ENCODE data around the gene TSPAN18.

Gene TSPAN18

DNA sequence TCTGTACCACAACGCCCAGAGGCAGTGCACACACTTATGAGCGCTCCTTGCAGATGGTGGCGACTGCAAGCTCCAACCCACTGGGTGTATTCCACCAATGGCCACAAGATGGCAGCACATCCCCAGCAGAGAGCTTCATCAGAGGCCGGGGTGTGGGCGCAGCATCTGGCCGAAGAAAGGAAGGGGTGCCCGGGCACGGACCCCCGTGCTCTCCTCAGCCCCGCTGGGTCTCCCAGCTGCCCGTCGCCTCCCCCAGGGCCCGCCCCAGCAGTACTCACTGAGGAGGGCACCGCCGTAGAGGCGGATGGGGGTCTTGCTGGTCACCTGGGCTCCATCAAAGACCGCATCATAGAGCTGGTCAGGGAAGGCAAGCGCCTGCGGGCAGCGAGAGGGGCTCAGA, 209.8 kb downstream of the TSPAN18 start:
- H3K4me2 ChIP-seq (ENCODE audit: low read depth, low read length, poor library complexity, severe bottlenecking) = no peak overlapping the region
- H4K20me1 ChIP-seq (ENCODE audit: insufficient read depth, low read length, poor library complexity, severe bottlenecking) = no peaks in the 10 kb centered on the region
- H3K79me2 ChIP-seq (ENCODE audit: insufficient read depth, low read length) = no peaks in the 10 kb centered on the region
- no peaks in the 10 kb centered on the region for H3F3A ChIP-seq (ENCODE audit: low read depth)
- H3K4me1 ChIP-seq (ENCODE audit: insufficient read depth, low read length, poor library complexity, severe bottlenecking) = peaks cover 3% of the 10 kb centered on the region
- no peak overlapping the region for H2AFZ ChIP-seq (ENCODE audit: low read length)
- H3K9me2 ChIP-seq (replicated peaks; ENCODE audit: low read depth, low read length) = no peaks in the 10 kb centered on the region
- no peaks in the 10 kb centered on the region for H3K36me3 ChIP-seq (ENCODE audit: insufficient read depth, low read length)
- no peak for TF ChIP-seq EZH2phosphoT487 (IDR thresholded peaks at IDR 0.05; ENCODE audit: borderline replicate concordance)
- TF ChIP-seq, protein P1, sequence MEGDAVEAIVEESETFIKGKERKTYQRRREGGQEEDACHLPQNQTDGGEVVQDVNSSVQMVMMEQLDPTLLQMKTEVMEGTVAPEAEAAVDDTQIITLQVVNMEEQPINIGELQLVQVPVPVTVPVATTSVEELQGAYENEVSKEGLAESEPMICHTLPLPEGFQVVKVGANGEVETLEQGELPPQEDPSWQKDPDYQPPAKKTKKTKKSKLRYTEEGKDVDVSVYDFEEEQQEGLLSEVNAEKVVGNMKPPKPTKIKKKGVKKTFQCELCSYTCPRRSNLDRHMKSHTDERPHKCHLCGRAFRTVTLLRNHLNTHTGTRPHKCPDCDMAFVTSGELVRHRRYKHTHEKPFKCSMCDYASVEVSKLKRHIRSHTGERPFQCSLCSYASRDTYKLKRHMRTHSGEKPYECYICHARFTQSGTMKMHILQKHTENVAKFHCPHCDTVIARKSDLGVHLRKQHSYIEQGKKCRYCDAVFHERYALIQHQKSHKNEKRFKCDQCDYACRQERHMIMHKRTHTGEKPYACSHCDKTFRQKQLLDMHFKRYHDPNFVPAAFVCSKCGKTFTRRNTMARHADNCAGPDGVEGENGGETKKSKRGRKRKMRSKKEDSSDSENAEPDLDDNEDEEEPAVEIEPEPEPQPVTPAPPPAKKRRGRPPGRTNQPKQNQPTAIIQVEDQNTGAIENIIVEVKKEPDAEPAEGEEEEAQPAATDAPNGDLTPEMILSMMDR (conservative IDR thresholded peaks at IDR 0.05; ENCODE audit: low read length) = peak; percentile 96
- no peaks in the 10 kb centered on the region for H3K27me3 ChIP-seq (ENCODE audit: insufficient read depth, low read length, poor library complexity, severe bottlenecking)
- H3K4me3 ChIP-seq (ENCODE audit: low read length, poor library complexity, severe bottlenecking) = no peak overlapping the region
- H3K9ac ChIP-seq (ENCODE audit: low read depth, low read length, poor library complexity, severe bottlenecking) = no peak overlapping the region
- H3K9me3 ChIP-seq (ENCODE audit: insufficient read depth, low read depth, low read length) = no peaks in the 10 kb centered on the region

DNA sequence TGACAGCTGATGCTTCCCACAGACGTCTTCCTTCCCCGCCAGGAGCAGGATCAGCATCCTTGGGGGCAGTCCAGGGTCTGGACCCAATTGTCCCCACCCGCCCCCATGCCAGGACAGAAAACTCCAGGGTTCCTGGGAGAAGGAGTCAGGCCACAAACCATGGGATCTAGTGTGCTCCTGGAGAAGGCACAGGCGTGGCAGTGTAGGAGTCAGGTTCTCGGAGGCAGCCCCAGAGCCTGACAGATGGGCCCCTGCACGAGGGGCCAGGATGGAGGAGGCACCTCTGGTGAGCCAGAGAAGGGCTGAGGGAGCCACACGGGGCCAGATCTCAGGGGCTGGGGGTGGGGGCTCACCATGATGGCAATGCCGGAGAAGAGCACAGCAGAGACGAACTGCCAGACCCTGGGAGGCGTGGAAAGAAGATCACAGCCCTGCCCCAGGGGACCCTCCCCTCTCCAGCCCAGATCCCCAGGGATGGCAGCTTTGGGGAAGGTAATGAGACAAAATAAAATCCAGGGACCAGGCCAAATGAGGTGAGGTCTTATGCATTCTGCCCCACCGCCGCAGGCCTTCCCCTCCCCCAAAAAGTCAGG, 210.3 kb downstream of the TSPAN18 start:
- Histone ChIP-seq H3K4me1 (ENCODE audit: insufficient read depth, low read length, poor library complexity, severe bottlenecking) (peaks cover 8% of the 10 kb centered on the region), H3K9ac (ENCODE audit: low read depth, low read length, poor library complexity, severe bottlenecking) (no peak overlapping the region), H2AFZ (ENCODE audit: low read length) (no peak overlapping the region), H3K9me3 (ENCODE audit: insufficient read depth, low read depth, low read length) (no peaks in the 10 kb centered on the region), H4K20me1 (ENCODE audit: insufficient read depth, low read length, poor library complexity, severe bottlenecking) (no peaks in the 10 kb centered on the region), H3K27me3 (ENCODE audit: insufficient read depth, low read length, poor library complexity, severe bottlenecking) (no peaks in the 10 kb centered on the region), H3K36me3 (ENCODE audit: insufficient read depth, low read length) (no peaks in the 10 kb centered on the region), H3K4me3 (ENCODE audit: low read length, poor library complexity, severe bottlenecking) (no peak overlapping the region), H3K4me2 (ENCODE audit: low read depth, low read length, poor library complexity, severe bottlenecking) (no peak overlapping the region), H3K79me2 (ENCODE audit: insufficient read depth, low read length) (no peaks in the 10 kb centered on the region), H3F3A (ENCODE audit: low read depth) (no peaks in the 10 kb centered on the region), H3K9me2 (replicated peaks; ENCODE audit: low read depth, low read length) (no peaks in the 10 kb centered on the region)
- TF ChIP-seq EZH2phosphoT487 (IDR thresholded peaks at IDR 0.05; ENCODE audit: borderline replicate concordance) = no peak
- TF ChIP-seq, protein P1 (conservative IDR thresholded peaks at IDR 0.05; ENCODE audit: low read length) = no peak

DNA sequence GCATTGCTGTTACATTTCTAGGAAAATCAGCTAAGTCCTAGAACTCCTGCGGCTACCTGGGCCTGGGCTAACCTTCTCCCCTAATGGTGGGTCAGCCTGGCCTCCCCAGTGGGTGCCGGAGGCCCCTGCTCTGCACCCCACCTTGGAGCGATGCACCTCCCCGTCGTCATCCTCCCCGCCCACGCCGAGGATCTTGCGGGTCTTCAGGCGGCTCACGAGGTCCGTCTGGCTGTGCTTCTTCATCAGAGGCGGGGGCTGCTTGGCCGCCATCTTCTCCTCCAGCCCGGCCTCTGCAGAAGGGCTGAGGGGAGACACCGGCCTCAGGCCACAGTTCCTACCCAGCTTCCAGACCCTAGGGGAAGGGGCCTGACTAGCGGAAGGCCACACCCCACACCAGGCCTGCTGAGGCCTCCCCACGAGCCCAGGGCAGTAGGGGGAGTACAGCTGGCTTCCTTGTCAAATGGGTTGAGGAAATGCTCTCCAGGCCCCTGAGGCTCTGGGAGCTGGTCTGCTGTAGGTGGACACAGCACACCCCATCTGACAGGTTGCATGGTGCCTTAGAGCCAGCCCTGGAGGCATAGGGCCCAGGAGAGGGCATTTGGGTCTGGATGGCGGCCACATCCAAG, 211.4 kb downstream of the TSPAN18 start:
- Histone ChIP-seq H3K79me2 (ENCODE audit: insufficient read depth, low read length) (no peaks in the 10 kb centered on the region), H3K36me3 (ENCODE audit: insufficient read depth, low read length) (no peaks in the 10 kb centered on the region), H3K9ac (ENCODE audit: low read depth, low read length, poor library complexity, severe bottlenecking) (no peak overlapping the region), H3K4me2 (ENCODE audit: low read depth, low read length, poor library complexity, severe bottlenecking) (no peak overlapping the region), H3K4me3 (ENCODE audit: low read length, poor library complexity, severe bottlenecking) (no peak overlapping the region), H3K9me3 (ENCODE audit: insufficient read depth, low read depth, low read length) (no peaks in the 10 kb centered on the region), H3K27me3 (ENCODE audit: insufficient read depth, low read length, poor library complexity, severe bottlenecking) (no peaks in the 10 kb centered on the region), H3K4me1 (ENCODE audit: insufficient read depth, low read length, poor library complexity, severe bottlenecking) (peaks cover 19% of the 10 kb centered on the region), H3K9me2 (replicated peaks; ENCODE audit: low read depth, low read length) (no peaks in the 10 kb centered on the region), H4K20me1 (ENCODE audit: insufficient read depth, low read length, poor library complexity, severe bottlenecking) (no peaks in the 10 kb centered on the region), H3F3A (ENCODE audit: low read depth) (no peaks in the 10 kb centered on the region), H2AFZ (ENCODE audit: low read length) (no peak overlapping the region)
- TF ChIP-seq, protein P1 (conservative IDR thresholded peaks at IDR 0.05; ENCODE audit: low read length) = no peak
- TF ChIP-seq EZH2phosphoT487 (IDR thresholded peaks at IDR 0.05; ENCODE audit: borderline replicate concordance) = no peak
